Tibial artery (tissue), 4 donors: ENCODE results near the gene SRGN.
A peak's percentile ranks its signal among the peaks of the same experiment; 100 is the strongest.

Experiments
- DNase-seq, 2 donors: peaks; one replicate each; pipeline ENCODE4 v3.0.0-alpha.2; 2019
- H3K27ac ChIP-seq, 2 donors: fragments of 200-600 bp; sonication (generic) in 1 of 2; 1 replicate in 1 of 2; 2 replicates in 1 of 2; pipeline ENCODE4 v1.5.1; 2018 to 2019; ENCODE audit warnings: mild to moderate bottlenecking in 1 of 2
- H3K27me3 ChIP-seq, 2 donors: fragments of 200-600 bp; sonication (generic) in 1 of 2; one replicate each; pipeline versions ENCODE4 v1.5.1 to v1.6.0; 2016 to 2019
- H3K36me3 ChIP-seq, 3 donors: fragments of 200-600 bp; sonication (generic) in 2 of 3; one replicate each; pipeline ENCODE4 v1.5.1; 2016 to 2019; ENCODE audit warnings: mild to moderate bottlenecking in 2 of 3
- H3K4me1 ChIP-seq, 4 donors: fragments of 200-600 bp; sonication (generic) in 2 of 4; 1 replicate in 3 of 4; 2 replicates in 1 of 4; pipeline ENCODE4 v1.5.1; 2016 to 2019
- H3K4me3 ChIP-seq, 2 donors: fragments of 200-600 bp; sonication (generic) in 1 of 2; 1 replicate in 1 of 2; 2 replicates in 1 of 2; pipeline ENCODE4 v1.5.1; 2018 to 2019; ENCODE audit warnings: mild to moderate bottlenecking in 2 of 2
- H3K9me3 ChIP-seq, 3 donors: fragments of 200-600 bp; sonication (generic) in 1 of 3; one replicate each; pipeline ENCODE4 v1.5.1; 2016 to 2019
- intact Hi-C: fragments of 100-400 bp; cut with DNase I; formaldehyde crosslinking; loops from one replicate; pipeline ENCODE4 v1.15.0; 2023; ENCODE audit warnings: low total_unique reads
- TF ChIP-seq, protein P1 (sequence below), 2 experiments: fragments of 200-600 bp in 1 of 2; fragments of 450-650 bp in 1 of 2; IDR thresholded peaks; one replicate each; pipeline ENCODE4 v1.5.1; 2017 to 2019; ENCODE audit warnings: antibody characterized with exemption in 2 of 2, mild to moderate bottlenecking in 1 of 2, moderate library complexity in 1 of 2

SRGN gene

DNA sequence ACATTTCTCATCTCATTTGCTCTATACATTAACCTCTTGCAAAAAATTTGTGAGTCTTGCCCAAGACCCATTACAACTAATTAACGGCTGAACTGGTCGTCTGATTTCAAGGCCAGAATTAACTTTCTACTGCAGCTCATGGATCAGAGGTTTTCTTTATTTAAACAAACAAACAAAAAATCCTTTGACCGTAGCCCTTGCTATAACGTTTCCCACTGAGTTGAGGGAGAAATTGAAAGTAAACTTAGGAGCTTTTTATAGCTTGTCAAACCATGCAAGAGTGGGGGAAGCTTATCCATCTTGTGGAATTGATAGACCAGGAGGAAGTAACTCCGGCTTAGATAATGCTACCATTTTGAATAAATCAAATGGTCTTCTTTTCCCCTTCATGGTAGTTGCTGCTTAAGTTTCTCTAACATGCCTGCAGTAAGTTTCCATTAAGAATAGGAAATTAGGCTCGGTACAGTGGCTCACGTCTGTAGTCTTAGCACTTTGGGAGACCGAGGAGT is 3.3 kb downstream of the SRGN start:
- Histone ChIP-seq H3K9me3 (no peaks in the 10 kb centered on the region), H3K27me3 (no peaks in the 10 kb centered on the region), H3K36me3 (no peaks in the 10 kb centered on the region), H3K4me1 (peaks cover 0 to 24% (median 0%) of the 10 kb centered on the region in 4 donors), H3K27ac (peak overlapping the region in 1 of 2 donors; percentile 62), H3K4me3 (peak overlapping the region; percentile 33 to 39)
- intact Hi-C loops, result loop anchor here (5.0 to 10.0 kb wide), 2 partner anchors 84 to 106 kb away; partner anchors contain the start of gene KIFBP
- TF ChIP-seq, protein P1, sequence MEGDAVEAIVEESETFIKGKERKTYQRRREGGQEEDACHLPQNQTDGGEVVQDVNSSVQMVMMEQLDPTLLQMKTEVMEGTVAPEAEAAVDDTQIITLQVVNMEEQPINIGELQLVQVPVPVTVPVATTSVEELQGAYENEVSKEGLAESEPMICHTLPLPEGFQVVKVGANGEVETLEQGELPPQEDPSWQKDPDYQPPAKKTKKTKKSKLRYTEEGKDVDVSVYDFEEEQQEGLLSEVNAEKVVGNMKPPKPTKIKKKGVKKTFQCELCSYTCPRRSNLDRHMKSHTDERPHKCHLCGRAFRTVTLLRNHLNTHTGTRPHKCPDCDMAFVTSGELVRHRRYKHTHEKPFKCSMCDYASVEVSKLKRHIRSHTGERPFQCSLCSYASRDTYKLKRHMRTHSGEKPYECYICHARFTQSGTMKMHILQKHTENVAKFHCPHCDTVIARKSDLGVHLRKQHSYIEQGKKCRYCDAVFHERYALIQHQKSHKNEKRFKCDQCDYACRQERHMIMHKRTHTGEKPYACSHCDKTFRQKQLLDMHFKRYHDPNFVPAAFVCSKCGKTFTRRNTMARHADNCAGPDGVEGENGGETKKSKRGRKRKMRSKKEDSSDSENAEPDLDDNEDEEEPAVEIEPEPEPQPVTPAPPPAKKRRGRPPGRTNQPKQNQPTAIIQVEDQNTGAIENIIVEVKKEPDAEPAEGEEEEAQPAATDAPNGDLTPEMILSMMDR (IDR thresholded peaks at IDR 0.05), result no peak
- DNase-seq, result no peak

DNA sequence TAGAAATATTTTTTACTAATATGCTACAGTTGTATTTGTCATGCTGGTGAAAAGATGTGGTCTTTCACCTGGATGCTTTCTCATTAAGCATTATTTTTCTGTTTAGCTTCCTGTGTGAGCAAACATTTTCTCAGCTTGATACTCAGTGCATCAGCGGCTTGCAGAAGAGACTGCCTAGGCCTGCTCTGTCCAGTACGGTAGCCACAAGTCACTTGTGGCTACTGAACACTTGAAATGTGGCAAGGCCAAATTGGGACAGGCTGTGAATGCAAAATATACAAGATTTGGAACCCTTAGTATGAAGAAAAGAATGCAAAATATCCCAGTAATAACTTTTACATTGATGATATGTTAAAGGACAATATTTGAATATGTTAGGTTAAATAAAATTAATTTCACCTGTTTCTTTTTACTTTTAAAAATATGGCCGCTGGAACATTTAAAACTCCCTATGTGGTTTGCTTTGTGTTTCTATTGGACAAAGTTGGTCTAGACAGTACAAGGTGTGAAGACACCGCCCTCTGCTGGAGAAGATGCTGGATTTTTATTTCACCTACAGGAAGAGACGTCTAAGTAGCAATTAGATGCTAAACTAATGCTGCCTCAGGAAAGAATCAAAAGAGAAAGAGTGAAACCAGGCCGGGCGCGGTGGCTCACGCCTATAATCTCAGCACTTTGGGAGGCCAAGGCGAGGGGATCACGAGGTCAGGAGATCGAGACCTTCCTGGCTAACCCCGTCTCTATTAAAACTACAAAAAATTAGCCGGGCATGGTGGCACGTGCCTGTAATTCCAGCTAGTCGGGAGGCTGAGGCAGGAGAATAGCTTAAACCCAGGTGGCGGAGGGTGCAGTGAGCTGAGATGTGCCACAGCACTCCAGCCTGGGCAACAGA is 5.3 kb downstream of the SRGN start:
- H3K36me3 ChIP-seq, result no peaks in the 10 kb centered on the region
- peak overlapping the region in 1 of 2 donors; percentile 43 for H3K27ac ChIP-seq
- intact Hi-C loops, result loop anchor here (5.0 to 10.0 kb wide), 2 partner anchors 86 to 108 kb away; partner anchors contain the start of gene KIFBP
- TF ChIP-seq, protein P1 (IDR thresholded peaks at IDR 0.05), result peak; percentile 79 to 90
- DNase-seq, result peak; percentile 82 to 86
- no peak overlapping the region for H3K4me3 ChIP-seq
- no peaks in the 10 kb centered on the region for H3K27me3 ChIP-seq
- H3K9me3 ChIP-seq, result no peaks in the 10 kb centered on the region
- H3K4me1 ChIP-seq, result peaks cover 0 to 14% (median 0%) of the 10 kb centered on the region in 4 donors

DNA sequence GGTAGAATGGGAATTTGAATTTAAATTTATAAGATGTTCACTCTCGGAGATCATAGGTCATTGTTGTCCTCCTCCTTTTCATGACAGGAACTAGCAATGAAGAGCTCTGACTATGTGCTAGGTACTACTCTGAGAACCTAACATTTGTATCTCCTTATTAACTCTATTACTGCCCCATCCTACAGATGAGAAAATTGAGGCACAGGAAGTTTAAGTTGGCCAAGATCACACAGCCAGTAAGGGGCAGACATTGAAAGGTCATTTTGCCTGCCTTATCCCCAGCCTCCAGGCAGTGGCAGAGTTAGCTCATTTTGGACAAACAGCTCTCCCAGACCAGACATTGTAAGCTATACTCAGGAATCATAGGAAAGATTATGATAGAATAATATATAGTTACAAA is 6.0 kb downstream of the SRGN start:
- H3K27ac ChIP-seq, result no peak overlapping the region
- intact Hi-C loops, result loop anchor here (5.0 to 10.0 kb wide), 2 partner anchors 87 to 109 kb away; partner anchors contain the start of gene KIFBP
- peaks cover 0 to 14% (median 0%) of the 10 kb centered on the region in 4 donors for H3K4me1 ChIP-seq
- no peaks in the 10 kb centered on the region for H3K9me3 ChIP-seq
- no peaks in the 10 kb centered on the region for H3K27me3 ChIP-seq
- no peak for DNase-seq
- no peak overlapping the region for H3K4me3 ChIP-seq
- H3K36me3 ChIP-seq, result no peaks in the 10 kb centered on the region
- TF ChIP-seq, protein P1 (IDR thresholded peaks at IDR 0.05), result no peak

DNA sequence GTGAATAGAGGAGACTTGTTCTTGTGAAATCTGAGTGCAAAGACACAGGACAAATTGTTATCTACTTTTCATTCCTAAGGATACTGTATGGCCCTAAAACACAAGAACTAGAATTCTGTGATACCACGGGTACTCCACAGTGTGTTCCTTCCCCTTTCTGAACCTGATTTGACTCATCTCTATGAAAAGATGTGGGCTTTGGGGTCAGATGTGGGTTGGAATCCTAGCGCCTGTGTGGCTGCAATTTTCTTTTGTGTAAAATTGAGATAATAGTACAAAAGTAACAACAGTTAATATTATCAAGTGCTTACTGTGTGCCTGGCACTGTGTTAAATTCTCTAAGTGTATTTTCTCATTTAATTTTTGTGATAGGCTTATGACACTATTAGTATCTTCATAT is 8.1 kb downstream of the SRGN start:
- H3K27ac ChIP-seq, result no peak overlapping the region
- H3K27me3 ChIP-seq, result no peaks in the 10 kb centered on the region
- no peak overlapping the region for H3K4me3 ChIP-seq
- no peak for DNase-seq
- H3K9me3 ChIP-seq, result no peaks in the 10 kb centered on the region
- intact Hi-C loops, result loop anchor here (5.0 to 10.0 kb wide), 2 partner anchors 111 to 139 kb away; partner anchors contain the start of genes DDX21 and KIFBP
- no peaks in the 10 kb centered on the region for H3K36me3 ChIP-seq
- TF ChIP-seq, protein P1 (IDR thresholded peaks at IDR 0.05), result no peak
- peaks cover 0 to 8% (median 0%) of the 10 kb centered on the region in 4 donors for H3K4me1 ChIP-seq

DNA sequence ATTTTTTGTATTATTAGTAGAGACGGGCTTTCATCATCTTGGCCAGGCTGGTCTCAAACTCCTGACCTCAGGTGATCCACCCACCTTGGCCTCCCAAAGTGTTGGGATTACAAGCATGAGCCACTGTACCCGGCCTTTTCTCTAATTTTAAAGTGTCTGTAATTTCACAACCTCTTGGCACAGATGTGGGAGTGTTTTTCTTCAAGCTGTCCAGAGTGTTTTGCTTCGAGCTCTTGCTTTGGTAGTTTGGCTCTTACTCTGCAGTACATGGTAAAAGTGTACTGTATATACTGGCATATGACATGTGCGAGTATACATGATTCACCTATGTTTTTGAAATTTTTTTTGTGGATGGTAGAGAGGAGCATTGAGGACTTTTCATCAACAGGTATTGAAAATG is 9.8 kb downstream of the SRGN start:
- H3K4me1 ChIP-seq, result peaks cover 0 to 8% (median 0%) of the 10 kb centered on the region in 4 donors
- TF ChIP-seq, protein P1 (IDR thresholded peaks at IDR 0.05), result no peak
- no peak overlapping the region for H3K4me3 ChIP-seq
- H3K27ac ChIP-seq, result no peak overlapping the region
- no peaks in the 10 kb centered on the region for H3K36me3 ChIP-seq
- no peaks in the 10 kb centered on the region for H3K9me3 ChIP-seq
- intact Hi-C loops, result loop anchor here (5.0 to 10.0 kb wide), 2 partner anchors 113 to 140 kb away; partner anchors contain the start of genes DDX21 and KIFBP
- DNase-seq, result no peak
- no peaks in the 10 kb centered on the region for H3K27me3 ChIP-seq
